ENCODE results near the gene TXNRD3. TPM values are rescaled to one million over a fixed set of nuclear protein-coding genes. Genes with fewer than 3 reads are reported as not detected.

TXNRD3 gene
- polyA plus RNA-seq, 2 of the 4 experiments (the other 2 are of a cell fraction), result 4.6 to 5.8 TPM

DNA sequence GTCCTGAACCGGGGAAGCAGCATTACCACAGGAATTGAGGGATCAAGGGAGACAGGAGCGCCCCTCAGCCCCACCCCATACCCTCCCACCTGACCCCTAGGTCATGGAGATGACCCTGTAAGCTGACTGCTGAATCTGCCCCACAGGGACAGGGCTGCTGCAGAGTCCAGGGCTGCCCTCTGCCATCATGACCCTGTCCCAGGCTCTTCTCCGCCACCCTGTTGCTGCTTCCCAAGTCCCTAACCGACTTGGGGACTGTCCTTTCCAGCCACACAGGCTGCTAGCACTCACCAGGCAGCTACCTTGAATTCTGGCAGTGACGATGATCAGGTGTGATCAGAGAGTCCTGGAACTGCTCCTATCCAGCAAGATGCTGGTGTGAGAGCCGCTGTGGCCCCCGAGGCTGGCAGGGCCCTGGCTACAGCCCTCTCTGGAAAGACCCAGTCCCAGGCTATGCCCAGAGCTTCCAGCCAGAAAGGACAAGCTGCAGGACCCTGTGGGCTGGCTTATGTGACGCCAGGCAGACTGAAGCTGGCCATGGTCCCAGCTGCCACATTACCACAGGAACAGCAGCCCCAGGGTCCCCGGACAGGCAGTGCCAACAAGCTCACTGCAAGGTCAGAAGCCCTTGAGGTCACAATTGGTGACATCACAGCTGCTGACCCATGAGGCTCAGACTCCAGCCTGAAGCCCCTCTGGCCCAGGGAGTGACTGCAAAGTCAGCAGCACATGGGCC, 96.4 kb downstream of the TXNRD3 start, which contains the start of gene C3orf22:
Gene C3orf22, minus strand, starts transcription at position 597 of the 736 bp plus-strand sequence. CDS start 5,542 bp downstream, outside the sequence.
- POLR2A ChIA-PET, result no interaction called here
- no peak; a peak in 3 of 6 replicates for ATAC-seq

DNA sequence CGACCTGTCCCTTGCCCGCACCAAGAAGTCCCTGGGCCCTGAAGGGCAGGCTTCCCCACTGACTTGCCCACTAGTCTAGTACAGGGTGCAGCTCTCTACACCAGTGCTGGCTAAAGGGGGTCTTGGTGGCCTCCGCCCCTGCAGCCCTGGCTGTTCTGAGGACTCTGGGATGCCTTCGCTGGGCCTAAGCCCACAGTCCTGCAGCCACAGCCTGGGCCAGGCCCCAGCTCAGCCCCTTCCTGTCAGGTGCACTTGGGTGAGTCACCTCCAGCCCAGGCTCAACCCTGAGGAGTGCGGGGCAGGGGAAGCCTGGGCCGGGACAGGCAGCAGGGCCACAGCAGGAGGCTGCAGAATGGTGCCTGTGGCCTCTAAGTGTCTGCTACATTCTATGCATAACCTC, 97.2 kb downstream of the TXNRD3 start:
- ChIA-PET CTCF (no interaction called here), POLR2A (no interaction called here)
- TF ChIP-seq ZC3H11A (IDR thresholded peaks at IDR 0.05), result no peak
- no peak; a peak in 1 of 6 replicates for ATAC-seq
- no CpG with 5 or more reads among the region's 6 CpGs for WGBS (ENCODE audit: missing lambda C conversion rate)
- no peak for DNase-seq (ENCODE audit: low read depth in 1 of 2, low spot score in 1 of 2)
- H3K4me2 ChIP-seq, result no peak overlapping the region
- H3K4me1 ChIP-seq, result no peaks in the 10 kb centered on the region
- no peak overlapping the region for H3K27ac ChIP-seq
- FAIRE-seq, result no peak
- no peaks in the 10 kb centered on the region for H3K9me3 ChIP-seq
- no peak overlapping the region for H3K4me3 ChIP-seq

More for the DNA sequence above, 96.4 kb downstream of the TXNRD3 start, which contains the start of gene C3orf22:
- Histone ChIP-seq H3K27ac (no peak within 1 kb of the TSS), H3K4me3 (no peak within 1 kb of the TSS), H3K9me3 (no peaks in the 10 kb centered on the region), H3K4me1 (no peaks in the 10 kb centered on the region), H3K4me2 (no peak within 1 kb of the TSS)
- FAIRE-seq (no peak), DNase-seq (ENCODE audit: low read depth in 1 of 2, low spot score in 1 of 2) (no peak)
- WGBS (ENCODE audit: missing lambda C conversion rate), result 42% methylated on average over 4 of the region's 9 CpGs
- CTCF ChIA-PET, result no interaction called here
- no peak for TF ChIP-seq HEYL (CRISPR knock-in tag; IDR thresholded peaks at IDR 0.05)

DNA sequence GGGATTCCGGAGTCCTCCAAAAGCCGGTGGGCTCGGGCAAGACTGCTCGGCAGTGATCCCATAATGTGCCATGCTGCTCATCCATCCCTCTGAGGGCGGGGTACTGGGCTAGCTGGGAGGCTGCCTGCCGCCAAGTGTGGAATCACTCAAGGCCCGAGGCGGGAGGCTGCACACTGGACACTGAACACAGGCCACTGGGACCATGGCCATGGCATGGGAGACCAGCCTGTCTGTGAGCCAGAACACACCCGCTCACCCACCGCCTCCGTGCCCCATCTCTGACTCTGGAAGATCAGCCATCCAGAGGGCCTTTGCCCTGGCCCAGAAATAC, 97.5 kb downstream of the TXNRD3 start:
- H3K9me3 ChIP-seq, result no peaks in the 10 kb centered on the region
- FAIRE-seq (no peak), DNase-seq (ENCODE audit: low read depth in 1 of 2, low spot score in 1 of 2) (no peak), ATAC-seq (no peak)
- WGBS (ENCODE audit: missing lambda C conversion rate), result 96% methylated on average over 5 of the region's 11 CpGs
- H3K27ac ChIP-seq, result no peak overlapping the region
- ChIA-PET POLR2A (no interaction called here), CTCF (no interaction called here)
- TF ChIP-seq KDM5A (IDR thresholded peaks at IDR 0.05), result no peak
- no peak overlapping the region for H3K4me2 ChIP-seq
- H3K4me1 ChIP-seq, result no peaks in the 10 kb centered on the region
- no peak overlapping the region for H3K4me3 ChIP-seq

Small RNA genes lying within 50 kb of the gene (small RNA-seq; reads per million reads assigned to genes)
- gene RNA5SP138, result 0 reads per million in 6 experiments

Other genes with a start within 250 kb of the TXNRD3 start
- gene ZXDC, start 179.2 kb downstream of the TXNRD3 start, polyA plus RNA-seq (2011; rRNA removed), result 8.5 and 13.6 TPM in 2 replicates
- 5.8 to 6.1 TPM (median 6.0 TPM) in 3 replicates for gene ZXDC, start 179.2 kb downstream of the TXNRD3 start, polyA plus RNA-seq (2017; fragmentation: RNase III; extraction: RNeasy Plus Mini Kit Qiagen cat#74134 plus additional on column Dnase treatment)
- gene UROC1, start 137.4 kb downstream of the TXNRD3 start, polyA plus RNA-seq (2011; rRNA removed), result not detected in 2 replicates
- not detected in 3 replicates for gene UROC1, start 137.4 kb downstream of the TXNRD3 start, polyA plus RNA-seq (2017; fragmentation: RNase III; extraction: RNeasy Plus Mini Kit Qiagen cat#74134 plus additional on column Dnase treatment)
- 0.26 and 0.30 TPM in 2 replicates for gene CHST13, start 131.0 kb downstream of the TXNRD3 start, polyA plus RNA-seq (2011; rRNA removed)
- gene CHST13, start 131.0 kb downstream of the TXNRD3 start, polyA plus RNA-seq (2017; fragmentation: RNase III; extraction: RNeasy Plus Mini Kit Qiagen cat#74134 plus additional on column Dnase treatment), result 0.49 to 0.59 TPM (median 0.52 TPM) in 3 replicates
- not detected in 2 replicates for gene C3orf22, start 96.2 kb downstream of the TXNRD3 start, polyA plus RNA-seq (2011; rRNA removed)
- not detected in 3 replicates for gene C3orf22, start 96.2 kb downstream of the TXNRD3 start, polyA plus RNA-seq (2017; fragmentation: RNase III; extraction: RNeasy Plus Mini Kit Qiagen cat#74134 plus additional on column Dnase treatment)
- 13.7 and 15.0 TPM in 2 replicates for gene CHCHD6, start 49.1 kb upstream of the TXNRD3 start, polyA plus RNA-seq (2011; rRNA removed)
- 18.1 to 18.9 TPM (median 18.3 TPM) in 3 replicates for gene CHCHD6, start 49.1 kb upstream of the TXNRD3 start, polyA plus RNA-seq (2017; fragmentation: RNase III; extraction: RNeasy Plus Mini Kit Qiagen cat#74134 plus additional on column Dnase treatment)